A673 (cell line): ENCODE results near the gene LIPH.

Experiments
- CTCF ChIP-seq: fragments of 300-800, 200-600 bp; sonication (generic); conservative IDR thresholded peaks from 2 replicates; pipeline ENCODE4 v1.5.1; 2017; ENCODE audit warnings: low read depth, mild to moderate bottlenecking, antibody characterized with exemption, low read length, moderate library complexity, mixed read lengths
- EZH2 ChIP-seq: fragments of 200-600 bp; sonication (generic); IDR thresholded peaks from 2 replicates; pipeline ENCODE4 v1.6.1; 2017; ENCODE audit warnings: borderline replicate concordance, low read depth, mild to moderate bottlenecking, mixed read lengths, antibody characterized with exemption, low read length; ENCODE audit not compliant: poor library complexity, severe bottlenecking

- TF ChIP-seq EZH2, result no peak
- no peak for TF ChIP-seq CTCF
These were observed 33.7 kb upstream of the LIPH start, which contains the start of gene SENP2 for GRCh38 chr3:185585859-185586685.
